Liver (tissue), 9 donors: ENCODE data around the gene RAD9A. TPM values are rescaled to one million over a fixed set of nuclear protein-coding genes. Genes with fewer than 3 reads are reported as not detected.
A peak's percentile ranks its signal among the peaks of the same experiment; 100 is the strongest.

Source experiments
- DNase-seq: peaks from one replicate; pipeline ENCODE4 v3.0.0-alpha.2; 2017; ENCODE audit warnings: low spot score
- H3K27ac ChIP-seq, 2 donors: one replicate each; pipeline ENCODE4 v1.7.0; 2013; ENCODE audit warnings: inconsistent platforms in 2 of 2, low read length in 2 of 2, control low read depth in 1 of 2, low read depth in 1 of 2, mild to moderate bottlenecking in 1 of 2
- H3K27me3 ChIP-seq, 4 donors: one replicate each; pipeline versions ENCODE4 v1.6.1 to v1.7.0; 2013; ENCODE audit warnings: low read length in 3 of 4, inconsistent platforms in 1 of 4, mild to moderate bottlenecking in 1 of 4, moderate library complexity in 1 of 4; ENCODE audit not compliant: control insufficient read depth in 4 of 4, insufficient read depth in 4 of 4
- H3K36me3 ChIP-seq, 4 donors: one replicate each; pipeline versions ENCODE4 v1.6.1 to v1.7.0; 2013; ENCODE audit warnings: low read length in 3 of 4, mild to moderate bottlenecking in 3 of 4, low read depth in 1 of 4, moderate library complexity in 1 of 4; ENCODE audit not compliant: control insufficient read depth in 4 of 4, insufficient read depth in 3 of 4
- H3K4me1 ChIP-seq, 4 donors: one replicate each; pipeline versions ENCODE4 v1.6.1 to v1.7.0; 2013; ENCODE audit warnings: low read length in 3 of 4, mild to moderate bottlenecking in 3 of 4, moderate library complexity in 1 of 4; ENCODE audit not compliant: control insufficient read depth in 4 of 4, insufficient read depth in 4 of 4
- H3K4me3 ChIP-seq, 3 donors: one replicate each; pipeline versions ENCODE4 v1.6.1 to v1.7.0; 2013; ENCODE audit warnings: low read length in 3 of 3, control low read depth in 1 of 3, low read depth in 1 of 3, mild to moderate bottlenecking in 1 of 3
- H3K9ac ChIP-seq, 2 donors: one replicate each; pipeline ENCODE4 v1.7.0; 2013; ENCODE audit warnings: low read length in 2 of 2, mild to moderate bottlenecking in 2 of 2, moderate library complexity in 2 of 2, control low read depth in 1 of 2, low read depth in 1 of 2
- H3K9me3 ChIP-seq, 4 donors: one replicate each; pipeline versions ENCODE4 v1.6.1 to v1.7.0; 2013; ENCODE audit warnings: low read length in 3 of 4; ENCODE audit not compliant: control insufficient read depth in 4 of 4
- ATF3 ChIP-seq: IDR thresholded peaks from 2 replicates; pipeline ENCODE4 v1.6.1; 2016; ENCODE audit warnings: antibody characterized with exemption
- EGR1 ChIP-seq, 2 donors: IDR thresholded peaks; 2 replicates each; pipeline ENCODE4 v1.6.1; 2016 to 2018; ENCODE audit warnings: antibody characterized with exemption in 2 of 2, low read depth in 2 of 2
- FOXA1 ChIP-seq: IDR thresholded peaks from 2 replicates; pipeline ENCODE4 v1.6.1; 2016; ENCODE audit warnings: antibody characterized with exemption
- FOXA2 ChIP-seq: IDR thresholded peaks from 2 replicates; pipeline ENCODE4 v1.6.1; 2016; ENCODE audit warnings: antibody characterized with exemption
- GABPA ChIP-seq, 2 donors: IDR thresholded peaks in 1 of 2; conservative IDR thresholded peaks in 1 of 2; 2 replicates each; pipeline ENCODE4 v1.6.1; 2016; ENCODE audit warnings: antibody characterized with exemption in 2 of 2, mild to moderate bottlenecking in 1 of 2, moderate library complexity in 1 of 2
- HNF4A ChIP-seq, 2 donors: conservative IDR thresholded peaks; 2 replicates each; pipeline ENCODE4 v1.6.1; 2016; ENCODE audit warnings: antibody characterized with exemption in 2 of 2, mild to moderate bottlenecking in 2 of 2
- HNF4G ChIP-seq: IDR thresholded peaks from 2 replicates; pipeline ENCODE4 v1.6.1; 2016; ENCODE audit warnings: antibody characterized with exemption
- JUND ChIP-seq, 2 donors: IDR thresholded peaks; 2 replicates each; pipeline ENCODE4 v1.6.1; 2016; ENCODE audit warnings: antibody characterized with exemption in 2 of 2
- NR2F2 ChIP-seq: IDR thresholded peaks from 2 replicates; pipeline ENCODE4 v1.6.1; 2016; ENCODE audit warnings: antibody characterized with exemption
- RAD21 ChIP-seq, 2 donors: IDR thresholded peaks; 2 replicates each; pipeline ENCODE4 v1.6.1; 2016; ENCODE audit warnings: antibody characterized with exemption in 2 of 2, mild to moderate bottlenecking in 2 of 2
- REST ChIP-seq: IDR thresholded peaks from 2 replicates; pipeline ENCODE4 v1.6.1; 2016; ENCODE audit warnings: antibody characterized with exemption, mild to moderate bottlenecking
- RXRA ChIP-seq, 2 donors: IDR thresholded peaks; 2 replicates each; pipeline ENCODE4 v1.6.1; 2017 to 2018; ENCODE audit warnings: antibody characterized with exemption in 2 of 2, mild to moderate bottlenecking in 1 of 2
- SP1 ChIP-seq: IDR thresholded peaks from 2 replicates; pipeline ENCODE4 v1.6.1; 2018; ENCODE audit warnings: antibody characterized with exemption, mild to moderate bottlenecking
- TAF1 ChIP-seq: conservative IDR thresholded peaks from 2 replicates; pipeline ENCODE4 v1.6.1; 2016; ENCODE audit warnings: antibody characterized with exemption, mild to moderate bottlenecking
- ZBTB33 ChIP-seq: IDR thresholded peaks from 2 replicates; pipeline ENCODE4 v1.6.1; 2016; ENCODE audit warnings: antibody characterized with exemption
- WGBS: extraction: QIAGEN DNeasy Blood & Tissue Kit; methylation state at CpG from one replicate; pipeline ENCODE4 v1.1.7; 2013; 5-methylcytosine and 5-hydroxymethylcytosine counted together
- polyA plus RNA-seq, 2 donors: library from polyadenylated mRNA; stranded (reverse) in 1 of 2; unstranded in 1 of 2; fragments of 200-250 nt in 1 of 2; fragments of >200 nt in 1 of 2; fragmentation: Nextera tagmentation in 1 of 2; extraction: Ambion mirVana in 1 of 2; gene quantifications; one replicate each; pipeline versions ENCODE4 v1.2.1 to v1.2.3, GENCODE V29; 2013 to 2015
- total RNA-seq, 2 donors: library from RNA; depleted of rRNA; stranded (reverse); fragments of >200 nt; gene quantifications; one replicate each; pipeline ENCODE4 v1.2.3, GENCODE V29; 2014
- donor health status: healthy.
- donor health status: healthy.
- donor health status: healthy.
- donor health status: healthy.
- donor health status: healthy.

Gene RAD9A
- total and polyA plus RNA-seq, 4 donors, result 4.5 to 8.6 (median 5.6) TPM

DNA sequence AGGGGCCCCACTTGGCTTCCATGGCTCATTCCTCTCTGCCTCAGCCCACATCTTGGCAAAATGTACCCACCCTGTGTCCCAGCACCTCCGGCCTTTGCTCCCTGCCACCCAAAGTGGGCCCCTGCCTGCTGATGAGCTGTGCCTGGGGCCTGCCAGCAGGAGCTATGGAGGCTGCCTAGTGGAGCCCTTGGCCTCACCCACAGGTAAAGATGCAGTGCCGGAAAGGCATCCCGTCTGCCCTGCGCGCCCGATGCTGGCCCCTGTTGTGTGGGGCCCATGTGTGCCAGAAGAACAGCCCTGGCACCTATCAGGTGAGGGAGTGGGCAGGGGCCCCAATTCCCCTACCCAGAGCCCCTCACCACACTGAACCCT, 13.4 kb downstream of the RAD9A start (continued):
- TF ChIP-seq ZBTB33, result no peak

DNA sequence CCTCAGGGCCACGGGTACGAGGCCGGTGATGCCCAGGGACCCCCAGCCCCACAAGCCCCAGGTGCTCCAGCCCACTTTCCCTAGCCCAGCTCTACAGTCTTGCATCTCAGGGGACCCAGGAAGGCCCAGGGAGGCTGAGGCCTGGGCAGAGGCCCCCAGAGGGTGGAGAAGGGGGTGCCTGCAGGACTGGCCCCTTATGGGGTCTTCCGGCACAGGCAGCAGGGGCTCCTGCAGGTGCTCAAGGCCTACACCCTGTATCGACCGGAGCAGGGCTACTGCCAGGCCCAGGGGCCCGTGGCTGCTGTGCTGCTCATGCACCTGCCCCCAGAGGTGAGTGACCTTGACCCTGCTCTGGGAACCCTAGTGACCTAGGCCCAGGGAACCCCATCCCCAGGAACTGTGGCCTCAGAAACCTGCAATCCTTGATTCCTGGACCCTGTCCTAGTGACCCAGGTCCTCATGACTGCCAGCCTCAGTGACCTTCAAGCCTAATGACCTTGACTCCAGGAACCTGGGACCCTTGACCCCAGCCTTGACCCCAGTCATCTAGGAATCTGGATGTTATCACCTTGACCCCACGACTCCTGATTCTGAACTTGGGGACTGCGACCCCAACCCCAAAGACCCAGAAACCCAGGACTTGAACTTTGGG, 14.0 kb downstream of the RAD9A start:
- no peaks in the 10 kb centered on the region for H3K36me3 ChIP-seq
- WGBS, result 87% methylated on average over 9 of the region's 9 CpGs
- TF ChIP-seq HNF4G (no peak), JUND (IDR thresholded peaks at IDR 0.05) (no peak), HNF4A (conservative IDR thresholded peaks at IDR 0.05) (peak in 1 of 2 donors; percentile 39), EGR1 (IDR thresholded peaks at IDR 0.05; ENCODE audit: low read depth in 2 of 2) (no peak), SP1 (no peak), RXRA (IDR thresholded peaks at IDR 0.05) (peak in 1 of 2 donors; percentile 30), NR2F2 (peak; percentile 76)
- no peaks in the 10 kb centered on the region for H3K9me3 ChIP-seq
- no peak for DNase-seq
- H3K4me1 ChIP-seq, result peaks cover 4 to 14% (median 10%) of the 10 kb centered on the region in 4 donors
- no peak overlapping the region for H3K4me3 ChIP-seq
- no peak overlapping the region for H3K9ac ChIP-seq
- H3K27ac ChIP-seq, result no peak overlapping the region
- no peaks in the 10 kb centered on the region for H3K27me3 ChIP-seq

DNA sequence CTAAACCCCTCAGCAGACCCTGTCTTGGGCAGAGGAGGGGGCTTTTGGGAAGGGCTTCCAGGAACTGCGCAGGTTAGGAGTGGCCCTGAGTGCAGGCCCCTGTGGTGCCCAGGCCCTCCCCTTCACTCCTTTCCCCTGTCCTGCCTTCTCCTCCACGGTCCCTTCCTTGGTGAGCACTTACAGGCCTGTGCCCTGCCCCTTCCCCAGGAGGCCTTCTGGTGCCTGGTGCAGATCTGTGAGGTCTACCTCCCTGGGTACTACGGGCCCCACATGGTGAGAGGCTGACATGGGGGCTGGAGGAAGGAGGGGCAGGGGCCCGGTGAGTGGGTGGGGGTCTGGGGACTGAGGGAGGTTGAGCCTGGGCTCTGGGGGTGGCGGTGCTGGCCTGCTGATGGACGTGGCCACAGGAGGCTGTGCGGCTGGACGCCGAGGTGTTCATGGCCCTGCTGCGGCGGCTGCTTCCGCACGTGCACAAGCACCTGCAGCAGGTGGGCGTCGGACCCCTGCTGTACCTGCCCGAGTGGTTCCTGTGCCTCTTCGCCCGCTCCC, 14.7 kb downstream of the RAD9A start:
- Histone ChIP-seq H3K4me1 (peaks cover 3 to 9% (median 7%) of the 10 kb centered on the region in 4 donors), H3K9ac (no peak overlapping the region), H3K4me3 (no peak overlapping the region), H3K27me3 (no peaks in the 10 kb centered on the region), H3K27ac (no peak overlapping the region), H3K9me3 (no peaks in the 10 kb centered on the region), H3K36me3 (no peaks in the 10 kb centered on the region)
- WGBS, result 88% methylated on average over 18 of the region's 18 CpGs
- TF ChIP-seq SP1, result no peak
- no peak for TF ChIP-seq NR2F2
- TF ChIP-seq EGR1 (IDR thresholded peaks at IDR 0.05; ENCODE audit: low read depth in 2 of 2), result no peak
- TF ChIP-seq FOXA1, result no peak
- DNase-seq, result no peak

- Histone ChIP-seq H3K36me3 (no peaks in the 10 kb centered on the region), H3K4me1 (peaks cover under 1 to 6% (median 6%) of the 10 kb centered on the region in 4 donors), H3K9me3 (no peaks in the 10 kb centered on the region), H3K9ac (no peak overlapping the region), H3K27me3 (no peaks in the 10 kb centered on the region), H3K27ac (no peak overlapping the region), H3K4me3 (no peak overlapping the region)
- DNase-seq, result no peak
- 47% methylated on average over 12 of the region's 12 CpGs for WGBS
- TF ChIP-seq HNF4A (conservative IDR thresholded peaks at IDR 0.05) (no peak), ZBTB33 (no peak), RAD21 (IDR thresholded peaks at IDR 0.05) (no peak), EGR1 (IDR thresholded peaks at IDR 0.05; ENCODE audit: low read depth in 2 of 2) (no peak), TAF1 (no peak), ATF3 (no peak), FOXA2 (no peak), HNF4G (no peak), REST (no peak), GABPA (IDR thresholded peaks at IDR 0.05 in 1 of 2, conservative IDR thresholded peaks at IDR 0.05 in 1 of 2) (no peak), NR2F2 (no peak), SP1 (no peak), FOXA1 (no peak)
Measured at GRCh38 chr11:67406969-67407687, 15.3 kb downstream of the RAD9A start.
